ENCODE data around the gene KRT33A.
A peak's percentile ranks its signal among the peaks of the same experiment; 100 is the strongest.
"Not testable (repeated sequence)": the region's sequence is repeated elsewhere in the genome, so short reads cannot be mapped to it uniquely, and the experiment has no call there.

The KRT33A gene

GRCh38 chr17:41350381-41350878, at the start of gene KRT33A:
Gene KRT33A (minus strand): TSS chr17:41350828. CDS start chr17:41350767, 61 bp downstream.
- not testable (repeated sequence) for DNase-seq (ENCODE audit: low read depth)

- no peak for DNase-seq (ENCODE audit: low read depth)
These were observed 46.5 kb upstream of the KRT33A start, which contains the start of gene KRT31 for GRCh38 chr17:41396996-41397660. Gene KRT31 (minus strand): TSS chr17:41397608. CDS start chr17:41397539, 69 bp downstream.

DNA sequence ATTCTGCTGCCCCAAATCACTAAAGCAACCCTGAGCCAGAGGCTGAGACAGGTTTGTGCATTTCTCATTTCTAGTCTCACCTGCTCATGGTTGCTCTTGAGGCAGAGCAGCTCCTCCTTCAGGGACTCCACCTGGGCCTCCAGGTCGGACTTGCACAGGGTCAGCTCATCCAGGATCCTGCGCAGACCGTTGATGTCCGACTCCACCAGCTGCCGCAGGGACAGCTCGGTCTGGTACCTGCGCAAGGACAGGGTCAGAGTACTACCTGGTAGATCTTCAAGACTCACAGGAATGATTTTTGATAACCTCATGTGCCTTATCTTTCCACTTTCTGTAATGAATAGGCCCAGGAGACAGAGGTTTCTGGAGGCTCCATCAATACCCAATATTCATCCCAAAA, 45.7 kb upstream of the KRT33A start:
- DNase-seq (ENCODE audit: low read depth), result no peak

- no peak for DNase-seq (ENCODE audit: low read depth)
These were observed 45.0 kb upstream of the KRT33A start for GRCh38 chr17:41395611-41396010.

- DNase-seq (ENCODE audit: low read depth), result not testable (repeated sequence)
These were observed 44.4 kb upstream of the KRT33A start for GRCh38 chr17:41395044-41395443.

- peak; percentile 58 for DNase-seq (ENCODE audit: low read depth)
These were observed 43.8 kb upstream of the KRT33A start for GRCh38 chr17:41394254-41394996.

DNA sequence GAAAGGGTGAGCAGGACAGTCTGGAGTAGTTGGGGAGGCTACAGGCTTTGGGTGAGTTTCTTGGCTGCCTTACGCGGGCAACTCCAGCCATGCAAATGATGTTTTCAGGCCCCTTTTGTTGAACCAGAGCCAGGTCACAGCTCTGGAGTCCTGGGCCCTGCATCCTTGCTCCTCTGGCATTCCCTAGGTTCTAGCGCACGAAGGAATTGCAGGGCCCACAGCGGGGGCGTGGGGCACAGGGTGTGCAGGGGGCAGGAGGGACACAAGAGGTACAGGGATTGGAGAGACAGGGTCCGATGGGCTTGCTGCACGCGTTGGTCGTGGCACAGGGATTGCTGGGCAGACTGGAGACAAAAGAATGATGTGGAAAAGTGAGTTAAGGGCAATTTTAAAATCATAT, 43.2 kb upstream of the KRT33A start:
- no peak for DNase-seq (ENCODE audit: low read depth)

DNA sequence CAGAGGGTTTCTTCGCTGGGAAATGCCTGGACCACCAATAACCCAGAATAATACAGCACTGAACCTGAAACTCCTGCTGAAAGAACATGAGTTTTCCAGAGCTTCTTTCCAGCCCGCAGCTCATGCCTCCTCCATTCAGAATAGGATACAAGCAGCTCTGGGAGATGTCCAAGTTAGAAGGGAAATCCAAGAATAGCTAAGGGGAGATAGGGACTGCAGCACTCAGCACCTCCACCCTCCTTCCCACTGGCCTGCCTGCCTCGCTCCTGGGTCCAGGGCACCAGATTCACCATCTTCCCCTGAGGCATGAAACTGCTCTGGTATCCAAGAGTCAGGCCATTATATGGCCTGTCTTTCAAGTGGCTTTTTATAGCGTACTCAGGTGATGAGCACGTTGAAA, 42.7 kb upstream of the KRT33A start:
- no peak for DNase-seq (ENCODE audit: low read depth)

DNA sequence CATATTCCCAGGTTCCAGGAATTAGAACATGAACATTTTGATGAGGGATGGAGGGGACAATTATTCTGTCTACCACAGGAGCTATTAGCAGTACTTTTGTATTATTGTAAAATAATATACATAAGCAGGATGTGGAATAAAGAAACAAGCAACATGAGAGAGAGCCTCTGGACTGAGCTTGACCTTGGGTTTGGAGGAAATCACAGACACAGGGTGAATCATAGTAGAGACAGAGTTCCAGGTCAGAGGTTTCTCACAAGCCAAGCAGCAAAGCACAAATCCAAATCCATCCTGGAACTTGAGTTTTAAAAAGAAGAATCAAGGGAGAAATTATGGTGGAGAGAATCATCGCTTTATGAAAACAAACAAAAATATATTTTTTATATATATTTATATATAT, 41.6 kb upstream of the KRT33A start:
- DNase-seq (ENCODE audit: low read depth), result peak; percentile 67

- DNase-seq (ENCODE audit: low read depth), result no peak
These were observed 40.9 kb upstream of the KRT33A start for GRCh38 chr17:41391535-41391934.

DNA sequence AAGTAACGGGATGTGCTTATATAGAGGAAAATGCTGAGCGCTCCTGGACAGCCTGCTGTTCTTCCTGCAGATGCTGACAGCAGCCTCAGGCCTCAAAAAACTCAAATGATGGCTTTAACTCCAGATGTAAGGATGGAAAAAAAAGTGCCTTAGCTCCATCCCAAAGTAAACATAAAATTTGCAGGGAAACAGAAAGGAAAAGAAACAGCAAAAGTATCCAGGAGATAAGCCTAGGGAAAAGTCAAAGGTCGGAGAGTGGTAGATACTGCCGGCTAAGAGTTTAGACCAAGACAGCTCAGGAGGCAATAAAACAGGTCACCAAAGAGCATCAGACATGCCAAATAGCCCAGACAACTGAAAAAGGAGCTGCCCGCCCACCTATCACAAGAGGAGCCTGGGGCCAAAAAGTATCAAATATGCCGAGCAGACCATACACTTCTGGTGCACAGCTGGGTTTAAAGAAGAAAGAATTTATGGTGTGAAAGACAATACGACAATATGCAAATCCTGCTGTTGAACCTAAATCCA, 39.8 kb upstream of the KRT33A start:
- no peak for DNase-seq (ENCODE audit: low read depth)

DNA sequence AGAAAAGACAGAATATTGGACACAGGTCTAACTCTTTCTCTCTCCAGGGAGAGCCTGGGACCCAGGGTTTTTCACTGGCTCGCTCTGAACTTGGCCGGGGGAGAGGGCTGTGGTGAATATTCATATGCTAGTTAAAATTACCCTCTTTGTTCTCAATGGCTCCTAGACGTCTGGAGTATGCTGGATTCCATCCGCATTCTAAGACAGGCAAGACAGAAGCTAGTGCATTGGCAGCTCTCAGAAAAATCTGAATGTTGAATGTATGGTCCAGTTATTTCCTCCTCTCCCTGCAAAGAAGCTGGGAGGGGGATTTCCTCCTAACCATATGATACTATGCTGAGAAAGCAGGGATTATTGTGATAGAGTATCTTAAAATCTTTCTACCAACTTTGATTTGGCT, 37.0 kb upstream of the KRT33A start:
- no peak for DNase-seq (ENCODE audit: low read depth)

DNA sequence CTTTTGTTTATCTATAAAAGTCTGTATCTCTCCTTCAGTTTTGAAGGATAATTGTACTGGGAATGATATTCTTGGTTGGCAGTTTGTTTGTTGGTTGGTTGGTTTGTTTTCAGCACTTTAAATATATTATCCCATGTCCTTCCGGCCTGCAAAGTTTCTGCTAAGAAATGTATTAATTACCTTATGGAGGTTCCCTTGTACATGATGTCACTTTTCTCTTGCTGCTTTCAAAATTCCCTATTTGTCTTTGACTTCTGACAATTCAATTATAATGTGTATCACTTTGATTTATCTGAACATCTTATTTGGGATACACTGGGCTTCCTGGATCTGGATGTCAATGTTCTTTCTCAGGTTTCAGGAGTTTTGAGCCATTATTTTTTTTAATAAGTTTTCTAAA, 35.6 kb upstream of the KRT33A start:
- DNase-seq (ENCODE audit: low read depth), result no peak

- DNase-seq (ENCODE audit: low read depth), result no peak
These were observed 33.1 kb upstream of the KRT33A start for GRCh38 chr17:41383690-41384089.

- DNase-seq (ENCODE audit: low read depth), result peak; percentile 72
These were observed 31.8 kb upstream of the KRT33A start for GRCh38 chr17:41382394-41382793.

DNA sequence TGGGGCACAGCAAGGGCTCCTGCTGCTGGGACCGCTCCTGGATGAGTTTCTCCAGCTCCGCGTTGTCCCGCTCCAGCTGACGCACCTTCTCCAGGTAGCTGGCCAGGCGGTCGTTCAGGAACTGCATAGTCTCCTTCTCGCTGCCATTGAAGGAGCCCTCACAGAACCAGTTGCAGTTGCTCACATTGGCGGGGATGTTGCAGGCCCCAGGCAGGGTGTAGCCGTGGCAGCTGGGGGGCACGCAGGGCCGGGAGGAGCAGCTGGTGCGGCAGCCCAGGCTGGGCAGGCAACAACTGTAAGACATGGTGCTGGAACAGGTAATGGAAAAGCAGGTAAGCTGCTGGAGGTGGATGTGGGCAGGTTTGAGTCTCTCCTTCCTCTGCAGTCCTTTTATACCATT, 31.3 kb upstream of the KRT33A start, which contains the start of gene KRT34:
KRT34 (minus strand) TSS at position 364 of the 400 bp plus-strand sequence; CDS start at position 304, 60 bp downstream.
- DNase-seq (ENCODE audit: low read depth), result not testable (repeated sequence)

- peak; percentile 98 for DNase-seq (ENCODE audit: low read depth)
These were observed 29.5 kb upstream of the KRT33A start for GRCh38 chr17:41380091-41380490.

DNA sequence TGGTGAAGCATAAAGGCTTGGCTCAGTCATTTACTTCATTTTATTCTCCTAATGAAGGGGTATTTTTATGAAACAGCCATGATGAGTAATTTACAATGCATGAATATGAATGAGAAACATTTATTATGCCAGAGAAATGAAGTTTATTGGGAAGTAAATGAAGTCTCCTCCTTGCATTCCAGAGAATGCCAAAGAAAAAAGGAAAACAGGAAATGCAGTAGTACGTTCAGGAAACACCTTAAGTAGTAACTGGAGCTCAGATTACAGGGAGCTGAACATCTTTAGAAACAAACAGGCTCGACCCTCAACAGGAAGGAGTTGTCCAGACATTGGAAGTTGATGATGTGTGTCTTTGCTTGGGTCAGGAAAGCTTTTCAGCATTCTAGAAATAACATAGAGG, 26.9 kb upstream of the KRT33A start:
- peak; percentile 45 for DNase-seq (ENCODE audit: low read depth)

DNA sequence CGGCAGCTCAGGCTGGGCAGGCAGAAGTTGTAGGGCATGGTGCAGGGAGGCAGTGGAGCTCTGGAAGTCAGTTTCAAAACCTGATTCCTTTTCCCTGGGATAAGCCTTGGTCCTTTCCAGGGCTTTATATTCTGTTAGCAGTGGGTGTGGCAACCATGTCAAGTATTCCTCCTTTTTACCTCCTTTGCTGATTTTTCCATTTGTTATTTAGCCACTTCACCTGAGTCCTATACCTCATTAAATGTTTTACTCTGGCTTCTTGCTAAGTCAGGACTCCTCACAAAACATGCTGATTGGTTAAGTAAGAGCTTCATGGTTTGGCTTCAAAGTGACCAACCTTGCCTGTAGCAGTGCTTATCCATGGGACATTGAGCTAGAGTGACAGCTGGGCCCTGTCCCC, 19.1 kb upstream of the KRT33A start, which contains the start of gene KRT33B:
KRT33B (minus strand) TSS at position 101 of the 400 bp plus-strand sequence; CDS start at position 38, 63 bp downstream.
- no peak for DNase-seq (ENCODE audit: low read depth)

DNA sequence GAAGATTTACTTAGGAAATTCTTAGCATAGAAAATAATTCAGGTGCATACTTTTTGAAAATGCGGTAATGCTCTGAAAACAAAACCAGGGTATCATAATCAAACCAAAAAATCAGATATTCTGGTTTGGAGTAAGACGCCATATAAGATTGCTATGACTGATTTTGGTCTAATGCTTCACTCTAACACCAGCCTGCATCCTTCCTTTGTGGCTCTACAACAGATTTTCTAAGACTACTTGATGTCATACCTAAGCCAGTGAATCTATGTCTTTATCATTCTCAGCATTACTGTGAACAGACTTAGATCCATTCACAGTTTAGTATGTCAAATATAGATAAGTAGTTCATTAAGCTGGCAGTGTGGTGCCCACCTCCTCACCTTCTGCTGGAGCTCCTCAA, 18.4 kb upstream of the KRT33A start:
- DNase-seq (ENCODE audit: low read depth), result no peak

DNA sequence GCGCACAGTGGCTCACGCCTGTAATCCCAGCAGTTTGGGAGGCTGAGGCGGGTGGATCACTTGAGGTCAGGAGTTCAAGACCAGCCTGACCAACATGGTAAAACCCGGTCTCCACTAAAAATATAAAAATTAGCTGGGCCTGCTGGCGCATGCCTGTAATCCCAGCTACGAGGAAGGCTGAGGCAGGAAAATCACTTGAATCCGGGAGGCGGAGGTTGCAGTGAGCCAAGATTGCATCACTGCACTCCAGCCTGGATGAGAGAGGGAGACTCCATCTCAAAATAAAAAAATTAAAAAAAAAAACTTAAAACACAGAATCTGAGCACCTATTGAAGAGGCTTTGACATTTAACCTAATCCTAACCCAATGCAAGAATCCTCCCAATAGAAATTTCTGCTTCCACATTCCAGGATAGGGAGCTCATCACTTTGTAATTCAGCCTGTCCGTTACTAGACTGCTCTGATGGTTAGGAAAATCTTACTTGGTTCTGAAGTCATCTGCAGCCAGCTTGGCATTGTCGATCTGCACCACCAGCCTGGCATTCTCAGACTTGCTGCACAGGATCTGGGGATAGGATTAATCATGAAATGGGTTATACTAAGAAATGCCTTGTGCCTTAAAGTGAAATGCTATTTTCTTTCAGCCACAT, 16.9 kb upstream of the KRT33A start:
- DNase-seq (ENCODE audit: low read depth), result peak; percentile 79

DNA sequence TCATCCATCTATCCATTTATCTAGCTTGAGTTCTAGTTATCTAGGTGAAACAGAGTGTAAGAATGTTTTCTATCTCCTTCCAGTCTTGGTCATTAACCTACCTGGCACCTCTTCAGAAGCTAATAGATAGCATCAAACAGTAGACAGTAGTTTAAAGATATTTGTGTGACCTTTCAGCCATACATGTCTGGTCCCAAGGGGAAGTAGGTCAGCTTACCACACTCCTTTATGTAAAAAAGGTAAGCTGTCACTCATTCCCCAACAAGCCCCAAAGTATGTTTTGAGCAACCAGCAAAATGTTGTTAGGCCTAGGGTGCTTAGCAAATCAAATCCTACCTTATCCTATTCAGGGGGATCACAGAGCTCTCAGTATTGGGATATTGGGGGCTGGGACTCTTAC, 15.4 kb upstream of the KRT33A start:
- no peak for DNase-seq (ENCODE audit: low read depth)

Data from ELR (cell line).